Body of pancreas (tissue), 4 donors: ENCODE measurements around the gene ING3.

ENCODE experiments used
- CTCF ChIP-seq, 7 experiments: fragments of 450-650 bp in 4 of 7; fragments of 200-600 bp in 3 of 7; sonication (generic) in 3 of 7; IDR thresholded peaks; one replicate each; pipeline ENCODE4 v1.5.1; 2016 to 2019; ENCODE audit warnings: antibody characterized with exemption in 7 of 7
- POLR2A ChIP-seq, 3 donors: fragments of 450-650 bp; IDR thresholded peaks; one replicate each; pipeline ENCODE4 v1.6.1; 2016; ENCODE audit warnings: antibody characterized with exemption in 3 of 3, mild to moderate bottlenecking in 2 of 3

- TF ChIP-seq CTCF (IDR thresholded peaks at IDR 0.05) (no peak), POLR2A (IDR thresholded peaks at IDR 0.05) (no peak)
These were observed 5.1 kb downstream of the ING3 start for GRCh38 chr7:120955577-120956149.
